GM12892 (cell line): ENCODE measurements around the gene ARIH2.

Source experiments
- POLR2A ChIP-seq: IDR thresholded peaks from 2 replicates; pipeline ENCODE4 v1.6.1; 2011; ENCODE audit warnings: low read depth, low read length, control low read depth
- POLR2AphosphoS5 ChIP-seq: IDR thresholded peaks from 2 replicates; pipeline ENCODE4 v1.6.1; 2011; ENCODE audit warnings: low read depth, low read length, control low read depth

DNA sequence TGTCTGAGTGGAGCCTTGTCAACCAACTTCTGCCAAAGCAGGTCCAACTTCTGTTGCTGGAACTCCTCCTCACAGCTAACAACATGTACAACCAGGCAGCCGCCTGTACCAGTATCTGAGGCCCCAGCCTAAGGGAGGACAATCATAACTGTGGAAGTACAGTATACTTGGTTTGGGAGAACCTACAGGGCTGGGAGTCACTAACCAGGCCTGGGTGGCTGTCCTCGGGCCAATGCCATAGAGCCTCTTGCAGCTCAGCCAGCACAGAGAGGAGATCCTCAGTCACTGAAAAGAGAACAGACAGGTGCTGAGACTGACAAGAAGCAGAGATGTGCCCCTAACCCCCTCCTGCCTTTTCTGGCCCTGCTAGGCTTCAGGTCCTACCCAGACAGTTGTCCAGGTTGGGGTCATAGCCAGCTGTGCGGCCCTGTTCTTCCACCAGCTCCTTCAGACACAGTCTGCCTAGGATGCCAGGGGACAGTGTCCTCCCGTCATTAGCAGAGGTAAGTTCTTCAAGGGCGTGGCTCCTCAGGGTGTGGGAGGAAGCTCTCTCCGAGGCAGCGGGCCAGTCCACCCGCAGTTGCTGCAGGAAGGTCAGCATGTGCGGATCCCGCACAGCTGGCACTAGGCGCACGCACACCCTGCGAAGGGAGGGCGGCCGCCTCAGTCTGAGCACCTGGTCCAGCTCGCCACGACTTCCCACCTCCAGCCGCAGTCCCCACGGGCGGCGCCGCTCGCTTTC is 98.8 kb downstream of the ARIH2 start:
- TF ChIP-seq POLR2AphosphoS5 = no peak
- TF ChIP-seq POLR2A = no peak
